Measurements from ENCODE around the gene RBMS1.
"Not testable (repeated sequence)": the region's sequence is repeated elsewhere in the genome, so short reads cannot be mapped to it uniquely, and the experiment has no call there.

RBMS1 gene

DNA sequence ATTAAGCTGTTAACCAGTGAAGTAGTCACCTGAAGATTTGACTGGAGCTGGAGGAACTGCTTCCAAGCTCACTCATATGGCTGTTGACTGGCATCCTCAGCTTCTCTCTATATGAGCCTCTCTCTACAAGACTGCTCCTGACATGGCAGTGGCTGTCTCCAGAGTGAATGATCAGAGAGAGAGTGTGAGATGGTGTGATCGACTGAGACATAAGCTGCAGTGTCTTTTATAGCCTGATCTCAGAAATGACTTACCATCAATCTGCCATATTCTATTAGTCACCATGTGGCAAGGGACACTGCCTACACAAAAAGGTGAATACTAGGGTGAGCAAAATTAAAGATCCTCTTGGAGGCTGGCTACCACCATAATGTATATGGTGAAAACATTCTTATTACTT, 7.8 kb upstream of the RBMS1 start:
- DNase-seq = no peak

- no peak for DNase-seq
These were observed 6.3 kb upstream of the RBMS1 start for GRCh38 chr2:160499865-160500264.

DNA sequence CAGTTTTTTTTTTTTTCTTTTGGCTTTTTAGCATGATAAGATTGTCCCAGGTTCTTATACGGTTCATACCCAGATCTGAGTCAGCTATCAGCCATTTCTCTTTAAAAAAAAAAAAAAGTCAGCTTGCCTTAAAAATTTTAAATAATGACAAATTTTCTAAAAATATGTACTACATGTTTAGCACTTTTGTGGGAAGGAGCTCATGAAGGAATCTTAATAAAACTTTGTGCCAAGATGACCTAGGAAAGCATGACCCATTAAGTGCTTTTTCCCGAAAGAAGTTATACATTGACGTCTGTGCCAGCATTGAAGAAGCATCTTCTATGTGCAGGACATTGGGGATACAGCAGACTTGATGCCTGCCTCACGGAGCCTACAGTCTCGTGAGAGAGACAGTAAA, 4.5 kb upstream of the RBMS1 start:
- no peak for DNase-seq

DNA sequence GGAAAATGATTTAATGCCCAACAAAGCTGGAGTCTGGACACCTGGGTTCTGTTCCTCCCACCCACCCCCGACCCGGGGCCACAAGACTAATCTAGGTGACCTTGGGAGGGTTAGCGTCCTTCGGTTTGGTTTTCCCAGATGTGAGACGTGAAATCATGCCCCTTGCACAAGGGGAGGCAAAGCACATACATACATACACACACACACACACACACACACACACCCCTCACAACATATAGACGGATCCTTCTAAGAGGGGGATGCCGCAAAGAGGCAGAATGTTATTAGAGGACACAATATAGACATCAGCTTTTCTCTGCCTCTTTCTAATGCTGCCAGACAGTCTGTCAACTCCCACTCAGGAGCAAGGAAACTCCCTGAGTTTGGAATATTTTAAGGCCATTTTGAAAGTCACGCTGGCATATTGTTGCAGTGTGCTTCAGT, 616 bp upstream of the RBMS1 start:
- peak in 1 of 2 experiments; percentile 40 for DNase-seq

DNA sequence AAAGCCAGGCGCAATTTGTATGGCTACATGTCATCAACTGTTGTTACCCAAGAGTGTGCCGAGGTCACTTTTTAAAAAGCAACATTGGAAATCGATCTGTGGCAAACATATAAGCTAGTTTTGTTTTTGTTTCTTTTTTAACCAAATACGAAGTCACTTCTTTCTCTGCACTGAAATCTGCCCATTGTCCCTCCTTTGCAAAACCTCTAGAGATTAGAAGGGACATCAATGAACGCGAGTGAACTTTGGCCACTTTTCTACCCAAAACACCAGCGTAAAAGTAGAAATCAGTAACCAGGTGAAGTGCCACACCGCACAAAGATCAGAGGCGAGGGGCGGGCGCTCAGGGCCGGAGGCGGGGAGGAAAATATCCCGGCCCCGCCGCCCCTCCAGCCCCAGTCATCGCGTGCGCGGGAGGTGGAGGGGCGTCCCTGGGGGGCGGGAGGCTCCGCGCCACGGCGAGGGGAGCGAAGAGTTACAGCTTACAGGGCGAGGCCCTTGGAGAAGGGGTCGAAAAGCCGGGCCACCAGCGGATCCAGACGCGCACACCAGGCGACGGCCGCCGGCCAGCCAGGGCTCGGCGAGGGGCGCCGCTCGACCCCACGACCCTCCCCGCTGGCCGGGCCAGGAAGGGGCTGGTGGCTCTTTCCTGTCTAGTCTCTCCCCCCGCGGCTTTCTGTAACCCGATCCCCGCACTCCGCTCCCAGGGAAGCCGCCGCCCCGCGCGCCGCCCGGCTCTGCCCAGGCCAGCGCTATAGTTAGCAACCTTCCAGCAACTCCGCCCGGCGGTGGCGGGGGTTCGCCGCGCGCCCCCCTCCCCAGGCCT, 993 bp downstream of the RBMS1 start:
- DNase-seq = peak; percentile 40 to 78

DNA sequence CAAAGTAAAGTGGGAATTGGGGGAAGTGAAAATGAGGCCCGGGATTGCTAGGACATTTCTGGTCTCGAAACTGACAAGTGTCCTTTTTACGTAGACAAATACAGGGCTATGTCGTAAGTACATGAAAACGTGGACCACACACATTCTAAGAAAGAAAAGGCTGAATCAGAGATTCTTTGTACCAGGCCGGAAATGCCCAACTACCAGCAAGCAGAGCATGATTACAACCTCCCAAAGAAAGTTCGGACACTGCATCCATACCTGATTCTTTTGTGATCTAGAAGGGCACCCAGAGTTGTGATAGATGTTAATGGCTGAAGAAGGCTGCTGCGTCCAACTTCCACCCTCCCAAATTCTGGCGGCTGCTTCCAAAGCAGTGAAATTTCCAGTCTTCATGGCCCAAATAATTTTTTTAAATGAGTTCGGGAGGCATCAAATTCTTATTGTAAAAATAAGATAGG, 1.7 kb downstream of the RBMS1 start:
- peak in 1 of 2 experiments; percentile 2 for DNase-seq

DNA sequence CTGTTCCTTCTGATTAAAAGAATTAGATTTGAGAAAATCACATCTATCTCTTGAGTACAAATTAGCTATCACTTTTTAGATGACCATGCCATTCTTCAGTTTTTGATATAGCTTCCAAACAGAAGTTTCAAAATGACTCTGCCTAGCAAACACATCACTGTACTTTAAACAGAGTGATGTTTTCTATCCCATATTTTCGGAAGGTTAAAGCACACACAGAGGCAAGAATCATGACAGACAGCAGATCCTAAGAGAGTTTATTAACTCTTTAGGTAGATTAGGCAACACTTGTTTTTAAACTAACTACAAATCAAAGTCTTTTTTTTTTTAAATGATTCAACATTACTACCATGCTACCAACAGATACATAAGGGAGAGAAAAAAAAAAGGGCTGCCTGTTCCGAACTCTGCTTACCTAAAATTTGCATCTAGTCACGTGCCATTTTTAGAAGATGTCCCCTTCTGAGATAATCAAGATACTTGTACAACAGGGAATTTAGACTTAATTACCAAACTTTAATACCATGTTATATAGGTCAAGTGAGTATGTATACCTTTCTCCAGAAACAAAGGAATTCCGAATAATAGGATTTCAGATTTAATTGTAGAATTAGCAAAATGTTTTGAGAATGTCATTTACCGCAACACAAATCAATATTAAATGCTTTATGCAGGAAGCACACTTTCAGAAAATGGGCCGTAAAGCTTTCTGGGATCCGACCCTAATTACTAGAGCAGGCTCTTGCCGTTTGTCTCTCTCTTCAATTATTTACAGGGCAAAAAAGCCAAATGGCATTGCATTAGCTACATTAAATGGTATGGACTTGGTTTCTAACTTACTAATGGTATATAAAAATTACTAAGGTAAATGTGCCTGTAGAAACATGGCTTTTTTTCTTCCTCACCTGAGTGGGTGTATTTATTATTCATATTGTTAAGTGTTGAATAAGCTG, 2.6 kb downstream of the RBMS1 start:
- DNase-seq = peak; percentile 9 to 43

- no peak for DNase-seq
These were observed 4.5 kb downstream of the RBMS1 start for GRCh38 chr2:160489111-160489510.

DNA sequence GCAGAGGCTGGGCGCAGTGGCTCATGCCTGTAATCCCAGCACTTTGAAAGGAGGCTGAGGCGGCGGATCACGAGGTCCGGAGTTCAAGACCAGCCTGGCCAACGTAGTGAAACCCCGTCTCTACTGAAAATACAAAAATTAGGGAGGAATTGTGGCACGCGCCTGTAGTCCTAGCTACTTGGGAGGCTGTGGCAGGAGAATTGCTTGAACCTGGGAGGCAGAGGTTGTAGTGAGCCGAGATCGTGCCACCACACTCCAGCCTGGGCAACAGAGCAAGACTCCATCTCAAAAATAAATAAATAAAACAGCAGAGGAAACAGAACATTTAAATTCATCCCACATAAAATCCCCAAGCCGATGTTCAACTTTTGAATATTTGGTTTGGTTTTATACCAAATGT, 5.3 kb downstream of the RBMS1 start:
- DNase-seq = not testable (repeated sequence)

DNA sequence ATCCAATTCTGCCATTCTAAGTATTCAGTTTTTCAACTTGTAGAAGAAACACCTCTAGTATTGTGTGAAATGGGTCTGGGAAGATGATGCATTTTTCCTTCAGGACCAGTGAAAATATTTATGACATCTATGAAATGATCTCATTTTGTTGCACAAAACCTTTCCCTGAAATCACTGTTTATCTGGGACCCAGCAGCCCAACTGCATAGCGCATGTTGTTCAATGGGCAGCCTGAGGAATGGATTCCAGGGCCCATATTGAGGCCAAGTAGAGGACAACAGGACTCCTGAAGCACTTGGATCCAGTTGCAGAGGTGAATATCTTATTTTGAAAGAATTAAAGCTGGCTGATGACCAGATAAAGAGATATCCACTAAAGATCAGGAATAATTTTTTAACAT, 7.3 kb downstream of the RBMS1 start:
- DNase-seq = no peak

GRCh38 chr2:160484859-160485520, 8.6 kb downstream of the RBMS1 start:
- DNase-seq = no peak

GRCh38 chr2:160482673-160483072, 10.9 kb downstream of the RBMS1 start:
- DNase-seq = peak; percentile 67 to 70

GRCh38 chr2:160479269-160479668, 14.3 kb downstream of the RBMS1 start:
- DNase-seq = no peak

DNA sequence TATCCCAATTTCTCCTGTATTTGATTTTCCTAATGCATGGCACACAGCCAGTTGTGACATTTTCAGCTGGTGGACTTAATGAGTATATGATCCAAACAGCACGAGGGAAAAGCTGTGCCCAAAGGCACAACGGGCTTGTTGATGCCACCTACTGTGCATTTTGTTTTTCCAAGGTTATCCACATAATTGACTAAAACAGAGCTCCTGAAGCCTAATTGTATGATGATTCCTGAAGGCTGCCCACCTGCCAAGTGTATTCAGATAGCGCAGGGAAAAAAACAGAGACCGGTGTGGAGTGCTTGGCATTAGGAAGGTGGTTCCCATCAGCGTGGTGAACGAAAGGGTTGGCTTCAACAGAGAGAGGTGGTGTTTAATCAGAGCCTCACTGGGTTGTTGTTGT, 14.9 kb downstream of the RBMS1 start:
- no peak for DNase-seq

GRCh38 chr2:160477032-160477431, 16.6 kb downstream of the RBMS1 start:
- no peak for DNase-seq

DNA sequence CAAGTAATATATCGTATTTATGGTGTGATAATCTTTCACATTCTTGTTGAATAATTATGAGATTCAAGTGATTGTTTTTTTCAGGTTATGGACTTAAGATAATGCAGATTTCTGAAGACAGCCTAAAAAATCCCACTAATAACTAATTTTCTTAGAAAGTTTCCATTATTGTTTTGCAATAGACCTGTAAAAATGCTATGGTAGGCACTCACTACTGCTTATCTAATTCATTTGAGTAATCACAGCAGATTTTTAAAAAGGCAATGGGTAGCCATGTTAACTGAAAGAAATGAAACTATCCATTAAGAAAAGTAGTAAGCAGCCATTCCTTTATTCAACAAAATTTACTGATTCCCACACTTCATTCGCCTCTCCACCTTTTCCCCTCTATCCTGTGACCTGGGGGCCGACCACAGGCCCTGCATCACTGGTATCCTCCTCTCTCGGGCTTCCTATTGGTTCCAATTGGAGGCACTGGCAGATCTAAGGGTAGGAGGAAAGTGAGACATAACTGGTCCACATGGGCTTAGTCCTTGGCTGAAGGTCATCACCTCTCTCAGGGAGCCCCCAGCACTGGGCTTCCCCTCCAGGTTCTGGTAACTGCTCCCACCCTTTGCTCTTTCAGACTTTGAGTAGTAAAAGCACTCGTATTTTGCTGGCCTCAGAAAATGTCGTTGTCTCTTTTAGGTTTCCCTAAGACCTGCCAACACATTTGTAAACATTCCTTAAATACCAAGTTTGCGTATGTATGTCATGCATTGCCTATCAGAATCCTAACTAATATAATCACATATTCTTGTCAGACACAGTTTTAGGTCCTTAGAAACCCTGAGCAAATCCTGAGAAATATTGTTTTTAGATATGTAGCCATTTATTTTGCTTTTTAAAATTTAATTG, 18.5 kb downstream of the RBMS1 start:
- no peak for DNase-seq

DNA sequence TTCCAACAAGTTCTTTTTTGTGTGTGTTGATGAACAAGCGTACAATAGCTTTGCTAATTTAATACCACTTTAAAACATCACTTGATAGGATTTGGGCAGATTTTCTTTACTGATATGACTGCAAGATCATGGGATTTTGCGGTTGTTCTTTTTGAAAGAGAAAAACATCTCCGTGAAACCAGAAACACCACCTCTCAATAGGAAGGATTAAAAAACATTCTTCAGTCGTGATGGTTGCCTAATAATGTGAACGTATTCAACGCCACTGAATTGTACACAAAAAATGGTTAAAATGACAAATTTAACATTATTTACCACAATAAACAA, 19.3 kb downstream of the RBMS1 start:
- no peak for DNase-seq

DNA sequence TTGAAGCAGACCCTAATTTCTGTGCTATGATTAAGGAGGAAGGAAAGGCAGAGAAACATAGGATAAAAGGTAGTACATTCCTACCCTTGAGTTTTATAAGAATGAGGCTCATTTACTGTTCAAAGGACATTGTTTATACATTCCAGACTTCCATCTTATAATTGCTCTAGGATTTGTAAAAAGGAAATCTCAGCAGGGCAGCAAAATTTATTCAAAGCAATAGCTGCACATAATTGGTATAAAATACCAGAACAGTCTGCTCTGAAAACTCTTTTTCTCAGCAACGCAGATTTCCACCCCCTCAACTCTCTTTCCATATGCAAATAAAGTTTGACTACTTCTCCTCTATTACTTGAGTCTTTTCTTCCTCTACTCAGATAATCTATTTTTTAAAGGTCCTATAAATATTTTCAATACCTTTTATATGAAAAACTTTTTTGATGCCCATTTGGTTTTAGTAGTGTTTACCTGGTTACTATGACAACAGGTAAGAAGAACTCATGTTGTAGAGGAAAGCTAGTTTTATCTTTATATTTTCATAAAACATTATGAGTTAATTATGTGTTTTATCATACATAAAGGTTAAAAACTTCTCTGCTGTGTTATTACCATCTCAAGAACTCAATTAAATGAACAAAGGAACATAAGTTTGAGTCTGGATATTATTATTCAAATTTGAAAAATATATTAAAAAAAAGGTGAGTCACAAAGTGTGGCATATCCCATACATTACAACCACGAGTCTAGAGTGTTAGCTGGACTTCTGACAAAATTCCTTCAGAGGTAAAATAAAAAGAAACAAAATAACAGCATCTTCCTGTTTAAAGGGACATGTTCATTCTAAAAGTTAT, 19.9 kb downstream of the RBMS1 start:
- DNase-seq = no peak

- no peak for DNase-seq
These were observed 20.8 kb downstream of the RBMS1 start for GRCh38 chr2:160472839-160473251.

DNA sequence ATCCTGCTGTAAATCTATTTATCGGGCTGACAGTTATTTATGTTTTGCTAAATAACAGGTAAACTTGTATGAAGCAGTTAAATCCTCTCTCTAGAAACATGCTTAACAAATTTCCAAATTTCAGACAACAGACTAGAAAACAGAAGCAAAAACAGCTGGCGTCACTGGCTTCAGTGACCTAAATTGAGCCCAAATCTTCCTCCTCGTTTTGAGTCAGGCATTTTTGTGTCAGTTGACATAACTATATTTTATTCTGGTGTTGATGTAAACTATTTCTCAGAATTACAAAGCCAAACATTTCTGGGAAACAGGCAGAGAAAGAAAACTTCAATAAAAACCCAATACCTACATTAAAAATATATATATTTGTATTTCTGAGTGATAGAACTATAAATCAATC, 21.7 kb downstream of the RBMS1 start:
- no peak for DNase-seq

GRCh38 chr2:160469621-160470204, 23.9 kb downstream of the RBMS1 start:
- DNase-seq = no peak
